Esophagus muscularis mucosa (tissue), 4 donors: ENCODE data around the gene CYBA. TPM values are rescaled to one million over a fixed set of nuclear protein-coding genes. Genes with fewer than 3 reads are reported as not detected.

Experiments
- DNase-seq: peaks from one replicate; pipeline ENCODE4 v3.0.0-alpha.2; 2017; ENCODE audit errors: extremely low spot score
- H3K27ac ChIP-seq, 4 donors: fragments of 200-600 bp; sonication (generic); replicated peaks in 1 of 4; 1 replicate in 3 of 4; 2 replicates in 1 of 4; pipeline ENCODE4 v1.5.1; 2016 to 2019; ENCODE audit warnings: mild to moderate bottlenecking in 1 of 4
- H3K27me3 ChIP-seq, 4 donors: fragments of 200-600 bp; sonication (generic); one replicate each; pipeline versions ENCODE4 v1.5.1 to v1.6.0; 2016 to 2019
- H3K36me3 ChIP-seq, 4 donors: fragments of 200-600 bp; sonication (generic); one replicate each; pipeline ENCODE4 v1.5.1; 2016 to 2019
- H3K4me1 ChIP-seq, 4 donors: fragments of 200-600 bp; sonication (generic); one replicate each; pipeline ENCODE4 v1.5.1; 2016 to 2019
- H3K4me3 ChIP-seq, 4 donors: fragments of 200-600 bp; sonication (generic); 1 replicate in 2 of 4; 2 replicates in 2 of 4; pipeline ENCODE4 v1.5.1; 2016 to 2019; ENCODE audit warnings: mild to moderate bottlenecking in 4 of 4, moderate library complexity in 1 of 4
- H3K9me3 ChIP-seq, 4 donors: fragments of 200-600 bp; sonication (generic); 1 replicate in 3 of 4; 2 replicates in 1 of 4; pipeline ENCODE4 v1.5.1; 2016 to 2019
- EP300 ChIP-seq: sonication (generic); formaldehyde crosslinking; IDR thresholded peaks from one replicate; pipeline ENCODE4 v1.6.1; 2017; ENCODE audit warnings: antibody characterized with exemption
- POLR2A ChIP-seq: fragments of 450-650 bp; IDR thresholded peaks from one replicate; pipeline ENCODE4 v1.6.1; 2017; ENCODE audit warnings: antibody characterized with exemption, moderate library complexity, mild to moderate bottlenecking, low read depth
- POLR2AphosphoS5 ChIP-seq, 2 donors: sonication (generic); formaldehyde crosslinking; IDR thresholded peaks; one replicate each; pipeline ENCODE4 v1.6.1; 2017; ENCODE audit warnings: antibody characterized with exemption in 2 of 2
- whole genome bisulfite sequencing: methylation state at CpG from one replicate; pipeline ENCODE4 v1.1.5; 2018; 5-methylcytosine and 5-hydroxymethylcytosine counted together
- intact Hi-C: fragments of 100-400 bp; cut with DNase I; formaldehyde crosslinking; loops from one replicate; pipeline ENCODE4 v1.15.1; 2023
- total RNA-seq, 4 donors: library from RNA; depleted of rRNA; stranded (reverse); fragments of >200 nt; gene quantifications; one replicate each; pipeline versions ENCODE4 v1.1.0 to v1.2.1, GENCODE V29; 2016
- TF ChIP-seq, protein P1 (sequence below), 3 experiments: fragments of 200-600 bp in 2 of 3; fragments of 450-650 bp in 1 of 3; sonication (generic) in 2 of 3; IDR thresholded peaks; one replicate each; pipeline ENCODE4 v1.5.1; 2017 to 2019; ENCODE audit warnings: antibody characterized with exemption in 3 of 3, mild to moderate bottlenecking in 2 of 3, moderate library complexity in 1 of 3

Gene CYBA
- 100 to 1,000 TPM in 2 of 4 donors, 10 to 100 TPM in 2; 46.5 to 156 (median 99.2) TPM for total RNA-seq

- WGBS: 0% methylated on average over 11 of the region's 41 CpGs
- Histone ChIP-seq H3K27ac (peak within 1 kb of the TSS; percentile 55 to 73 (median 67)), H3K27me3 (peaks cover 0 to 28% (median 0%) of the 10 kb centered on the region in 4 donors), H3K36me3 (peaks cover 0 to 38% (median 33%) of the 10 kb centered on the region in 4 donors), H3K9me3 (no peaks in the 10 kb centered on the region), H3K4me1 (peaks cover 15 to 30% (median 26%) of the 10 kb centered on the region in 4 donors), H3K4me3 (peak within 1 kb of the TSS; percentile 57 to 72 (median 64))
- TF ChIP-seq, protein P1, sequence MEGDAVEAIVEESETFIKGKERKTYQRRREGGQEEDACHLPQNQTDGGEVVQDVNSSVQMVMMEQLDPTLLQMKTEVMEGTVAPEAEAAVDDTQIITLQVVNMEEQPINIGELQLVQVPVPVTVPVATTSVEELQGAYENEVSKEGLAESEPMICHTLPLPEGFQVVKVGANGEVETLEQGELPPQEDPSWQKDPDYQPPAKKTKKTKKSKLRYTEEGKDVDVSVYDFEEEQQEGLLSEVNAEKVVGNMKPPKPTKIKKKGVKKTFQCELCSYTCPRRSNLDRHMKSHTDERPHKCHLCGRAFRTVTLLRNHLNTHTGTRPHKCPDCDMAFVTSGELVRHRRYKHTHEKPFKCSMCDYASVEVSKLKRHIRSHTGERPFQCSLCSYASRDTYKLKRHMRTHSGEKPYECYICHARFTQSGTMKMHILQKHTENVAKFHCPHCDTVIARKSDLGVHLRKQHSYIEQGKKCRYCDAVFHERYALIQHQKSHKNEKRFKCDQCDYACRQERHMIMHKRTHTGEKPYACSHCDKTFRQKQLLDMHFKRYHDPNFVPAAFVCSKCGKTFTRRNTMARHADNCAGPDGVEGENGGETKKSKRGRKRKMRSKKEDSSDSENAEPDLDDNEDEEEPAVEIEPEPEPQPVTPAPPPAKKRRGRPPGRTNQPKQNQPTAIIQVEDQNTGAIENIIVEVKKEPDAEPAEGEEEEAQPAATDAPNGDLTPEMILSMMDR (IDR thresholded peaks at IDR 0.05): no peak
- TF ChIP-seq POLR2AphosphoS5 (IDR thresholded peaks at IDR 0.05) (peak in 1 of 2 donors; percentile 44), EP300 (no peak), POLR2A (no peak)
- intact Hi-C loops: no loop called here
- DNase-seq: peak; percentile 94
Observed at GRCh38 chr16:88650749-88651275, at the start of gene CYBA. CYBA (minus strand) TSS chr16:88651053; CDS start chr16:88651013, 40 bp downstream.

- Histone ChIP-seq H3K4me1 (peaks cover 42 to 55% (median 54%) of the 10 kb centered on the region in 4 donors), H3K27ac (peak overlapping the region in 2 of 4 donors; percentile 62 to 63), H3K27me3 (no peaks in the 10 kb centered on the region), H3K4me3 (peak overlapping the region in 1 of 4 donors; percentile 22), H3K36me3 (peaks cover 19 to 76% (median 59%) of the 10 kb centered on the region in 4 donors), H3K9me3 (no peaks in the 10 kb centered on the region)
- TF ChIP-seq POLR2A (no peak), POLR2AphosphoS5 (IDR thresholded peaks at IDR 0.05) (no peak), EP300 (no peak)
- TF ChIP-seq, protein P1 (IDR thresholded peaks at IDR 0.05): no peak
- WGBS: 72% methylated on average over 10 of the region's 14 CpGs
- no peak for DNase-seq
- intact Hi-C loops: no loop called here
Observed at GRCh38 chr16:88700322-88700635, 49.4 kb upstream of the CYBA start.

GRCh38 chr16:88699180-88699579, 48.3 kb upstream of the CYBA start:
- no peak for DNase-seq
- 92% methylated on average over 2 of the region's 16 CpGs for WGBS
- H3K4me1 ChIP-seq: peaks cover 31 to 44% (median 43%) of the 10 kb centered on the region in 4 donors
- H3K27me3 ChIP-seq: no peaks in the 10 kb centered on the region
- H3K4me3 ChIP-seq: no peak overlapping the region
- no peak overlapping the region for H3K27ac ChIP-seq
- TF ChIP-seq POLR2AphosphoS5 (IDR thresholded peaks at IDR 0.05) (no peak), EP300 (no peak), POLR2A (no peak)
- TF ChIP-seq, protein P1 (IDR thresholded peaks at IDR 0.05): no peak
- intact Hi-C loops: no loop called here
- H3K9me3 ChIP-seq: no peaks in the 10 kb centered on the region
- H3K36me3 ChIP-seq: peaks cover 19 to 76% (median 61%) of the 10 kb centered on the region in 4 donors

GRCh38 chr16:88698646-88699045, 47.8 kb upstream of the CYBA start:
- Histone ChIP-seq H3K36me3 (peaks cover 19 to 76% (median 61%) of the 10 kb centered on the region in 4 donors), H3K27me3 (no peaks in the 10 kb centered on the region), H3K27ac (no peak overlapping the region), H3K4me1 (peaks cover 28 to 39% (median 38%) of the 10 kb centered on the region in 4 donors), H3K4me3 (no peak overlapping the region), H3K9me3 (no peaks in the 10 kb centered on the region)
- TF ChIP-seq, protein P1 (IDR thresholded peaks at IDR 0.05): no peak
- TF ChIP-seq EP300: no peak
- no peak for TF ChIP-seq POLR2A
- TF ChIP-seq POLR2AphosphoS5 (IDR thresholded peaks at IDR 0.05): no peak
- DNase-seq: no peak
- 96% methylated on average over 9 of the region's 25 CpGs for WGBS
- intact Hi-C loops: no loop called here
